H9 (cell line): ENCODE results near the gene KRT71. TPM values are rescaled to one million over a fixed set of nuclear protein-coding genes. Genes with fewer than 3 reads are reported as not detected.
"Not testable (repeated sequence)": the region's sequence is repeated elsewhere in the genome, so short reads cannot be mapped to it uniquely, and the experiment has no call there.

Experiments used
- DNase-seq: peaks from one replicate; pipeline ENCODE4 v3.0.0-alpha.2; 2017
- H2AFZ ChIP-seq: one replicate; pipeline ENCODE4 v1.6.1; 2013; ENCODE audit warnings: mild to moderate bottlenecking, low read length, control low read depth, moderate library complexity
- H2AK5ac ChIP-seq: 2 replicates; pipeline ENCODE4 v1.6.1; 2013; ENCODE audit warnings: low read length, control low read depth, mixed read lengths; ENCODE audit not compliant: insufficient read length
- H2BK120ac ChIP-seq: one replicate; pipeline ENCODE4 v1.6.1; 2013; ENCODE audit warnings: low read depth, mild to moderate bottlenecking, low read length, control low read depth, inconsistent platforms; ENCODE audit not compliant: poor library complexity, severe bottlenecking
- H2BK12ac ChIP-seq: 2 replicates; pipeline ENCODE4 v1.6.1; 2013; ENCODE audit warnings: low read length, control low read depth, mixed read lengths, low read depth; ENCODE audit not compliant: insufficient read length
- H2BK15ac ChIP-seq: 2 replicates; pipeline ENCODE4 v1.6.1; 2013; ENCODE audit warnings: low read depth, low read length, control low read depth
- H2BK20ac ChIP-seq: one replicate; pipeline ENCODE4 v1.6.1; 2013; ENCODE audit warnings: low read depth, mild to moderate bottlenecking, low read length, control low read depth, inconsistent platforms; ENCODE audit not compliant: poor library complexity, severe bottlenecking
- H2BK5ac ChIP-seq: 2 replicates; pipeline ENCODE4 v1.6.1; 2013; ENCODE audit warnings: low read length, control low read depth, mixed read lengths; ENCODE audit not compliant: insufficient read length
- H3K14ac ChIP-seq: 2 replicates; pipeline ENCODE4 v1.6.1; 2013; ENCODE audit warnings: low read length, control low read depth; ENCODE audit not compliant: insufficient read depth
- H3K18ac ChIP-seq: 2 replicates; pipeline ENCODE4 v1.6.1; 2013; ENCODE audit warnings: low read depth, mild to moderate bottlenecking, mixed read lengths, low read length, control low read depth; ENCODE audit not compliant: insufficient read length
- H3K23ac ChIP-seq: 2 replicates; pipeline ENCODE4 v1.6.1; 2013; ENCODE audit warnings: low read length, control low read depth, mixed read lengths, low read depth; ENCODE audit not compliant: insufficient read length
- H3K23me2 ChIP-seq: 2 replicates; pipeline ENCODE4 v1.6.1; 2013; ENCODE audit warnings: low read depth, mild to moderate bottlenecking, mixed read lengths, low read length, control low read depth; ENCODE audit not compliant: insufficient read length, poor library complexity, severe bottlenecking
- H3K27ac ChIP-seq: 2 replicates; pipeline ENCODE4 v1.5.1; 2013; ENCODE audit warnings: low read length, control low read depth, mixed read lengths, low read depth; ENCODE audit not compliant: insufficient read length
- H3K27me3 ChIP-seq: 2 replicates; pipeline ENCODE4 v1.6.1; 2013; ENCODE audit warnings: low read length, control low read depth, inconsistent platforms; ENCODE audit not compliant: insufficient read depth
- H3K4ac ChIP-seq: 2 replicates; pipeline ENCODE4 v1.6.1; 2013; ENCODE audit warnings: low read depth, mild to moderate bottlenecking, control low read depth, inconsistent platforms, low read length, moderate library complexity
- H3K4me1 ChIP-seq: 2 replicates; pipeline ENCODE4 v1.6.1; 2013; ENCODE audit warnings: low read length, control low read depth, inconsistent platforms; ENCODE audit not compliant: insufficient read depth
- H3K4me2 ChIP-seq: 2 replicates; pipeline ENCODE4 v1.6.1; 2013; ENCODE audit warnings: low read length, control low read depth, mixed read lengths; ENCODE audit not compliant: insufficient read length, insufficient read depth
- H3K56ac ChIP-seq: 2 replicates; pipeline ENCODE4 v1.6.1; 2013; ENCODE audit warnings: low read depth, mild to moderate bottlenecking, mixed read lengths, low read length, control low read depth; ENCODE audit not compliant: insufficient read length
- H3K79me1 ChIP-seq: 2 replicates; pipeline ENCODE4 v1.6.1; 2013; ENCODE audit warnings: low read depth, mild to moderate bottlenecking, moderate library complexity, low read length, control low read depth, inconsistent platforms; ENCODE audit not compliant: insufficient read depth, poor library complexity, severe bottlenecking
- H3K79me2 ChIP-seq: 2 replicates; pipeline ENCODE4 v1.6.1; 2013; ENCODE audit warnings: low read length, control low read depth, inconsistent platforms; ENCODE audit not compliant: insufficient read depth
- H3K9ac ChIP-seq: 2 replicates; pipeline ENCODE4 v1.6.1; 2013; ENCODE audit warnings: low read length, control low read depth, mixed read lengths; ENCODE audit not compliant: insufficient read length; ENCODE audit errors: extremely low read depth
- H3K9me3 ChIP-seq: one replicate; pipeline ENCODE4 v1.6.1; 2013; ENCODE audit warnings: low read depth, low read length, inconsistent platforms; ENCODE audit not compliant: control insufficient read depth
- H3T11ph ChIP-seq: one replicate; pipeline ENCODE4 v1.6.1; 2013; ENCODE audit warnings: mild to moderate bottlenecking, low read length, control low read depth, inconsistent platforms
- H4K20me1 ChIP-seq: one replicate; pipeline ENCODE4 v1.6.1; 2013; ENCODE audit not compliant: control insufficient read depth, insufficient read length, insufficient read depth
- H4K5ac ChIP-seq: 2 replicates; pipeline ENCODE4 v1.6.1; 2013; ENCODE audit warnings: low read depth, mild to moderate bottlenecking, mixed read lengths, low read length, control low read depth; ENCODE audit not compliant: insufficient read length
- H4K8ac ChIP-seq: replicated peaks from 2 replicates; pipeline ENCODE4 v1.6.1; 2013; ENCODE audit warnings: low read length, control low read depth, mixed read lengths, low read depth; ENCODE audit not compliant: insufficient read length
- H4K91ac ChIP-seq: 2 replicates; pipeline ENCODE4 v1.6.1; 2013; ENCODE audit warnings: low read depth, mild to moderate bottlenecking, moderate library complexity, mixed read lengths, low read length, control low read depth; ENCODE audit not compliant: insufficient read length
- H3K27ac Mint-ChIP-seq, 3 experiments: 2 replicates in 2 of 3; 3 replicates in 1 of 3; pipeline ENCODE4 v1.8.0; 2020 to 2021; ENCODE audit warnings: mixed read lengths in 3 of 3, mild to moderate bottlenecking in 1 of 3, moderate library complexity in 1 of 3
- H3K27me3 Mint-ChIP-seq: 2 replicates; pipeline ENCODE4 v1.8.0; 2021; ENCODE audit warnings: low read depth, mild to moderate bottlenecking, moderate library complexity, mixed read lengths
- H3K36me3 Mint-ChIP-seq, 3 experiments: 2 replicates in 2 of 3; 3 replicates in 1 of 3; pipeline ENCODE4 v1.8.0; 2020 to 2021; ENCODE audit warnings: low read depth in 3 of 3, mixed read lengths in 3 of 3; ENCODE audit not compliant: insufficient read depth in 1 of 3
- H3K4me1 Mint-ChIP-seq, 2 experiments: 2 replicates each; pipeline ENCODE4 v1.8.0; 2020; ENCODE audit warnings: mixed read lengths in 2 of 2
- H3K4me3 Mint-ChIP-seq, 2 experiments: 2 replicates in 1 of 2; 3 replicates in 1 of 2; pipeline ENCODE4 v1.8.0; 2020 to 2021; ENCODE audit warnings: mild to moderate bottlenecking in 2 of 2, mixed read lengths in 2 of 2, moderate library complexity in 1 of 2
- H3K9me3 Mint-ChIP-seq, 2 experiments: 2 replicates in 1 of 2; 3 replicates in 1 of 2; pipeline ENCODE4 v1.8.0; 2020; ENCODE audit warnings: mild to moderate bottlenecking in 2 of 2, mixed read lengths in 2 of 2, moderate library complexity in 1 of 2
- WGBS: extraction: QIAGEN DNeasy Blood & Tissue Kit; methylation state at CpG from one replicate; pipeline ENCODE4 v1.1.7; 2013; ENCODE audit warnings: missing lambda C conversion rate, low lambda C conversion rate, mixed read lengths; ENCODE audit not compliant: insufficient read length; ENCODE audit errors: extremely low coverage; 5-methylcytosine and 5-hydroxymethylcytosine counted together
- total RNA-seq: library from RNA; stranded (reverse); gene quantifications from 2 replicates; pipeline ENCODE4 v1.2.1, GENCODE V29; 2021
- TF ChIP-seq, protein P1 (sequence below): fragments of 200-600 bp; sonication (generic); conservative IDR thresholded peaks from 3 replicates; pipeline ENCODE4 v1.8.0; 2021; ENCODE audit warnings: antibody characterized with exemption, mild to moderate bottlenecking

Gene KRT71
- total RNA-seq, 1 experiment from 2014 or later = not detected

DNA sequence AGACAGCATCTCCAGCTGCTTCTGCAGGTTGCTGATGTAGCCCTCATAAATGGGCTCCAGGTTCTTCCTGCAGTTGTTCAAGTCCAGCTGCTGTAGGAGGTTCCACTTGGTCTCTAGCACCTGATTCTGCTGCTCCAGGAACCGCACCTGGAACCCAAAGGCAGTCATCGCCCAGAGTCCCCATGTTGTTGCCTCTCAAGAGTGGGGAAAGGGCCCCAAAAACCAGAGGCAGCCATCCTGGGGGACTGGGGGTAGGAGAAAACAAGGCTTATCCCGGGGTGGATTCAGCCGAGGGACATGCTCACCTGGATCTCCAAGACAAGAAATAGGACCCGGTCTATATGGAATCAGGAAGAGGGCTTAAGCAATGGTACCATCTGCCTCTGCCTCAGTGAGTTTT lies 46.0 kb upstream of the KRT71 start:
- Histone ChIP-seq H4K8ac (no peak overlapping the region), H3T11ph (no peak overlapping the region), H4K91ac (no peak overlapping the region), H3K23ac (no peak overlapping the region), H3K4me1 (no peaks in the 10 kb centered on the region), H3K9me3 (no peaks in the 10 kb centered on the region), H3K79me1 (no peaks in the 10 kb centered on the region), H3K18ac (no peak overlapping the region), H3K4me2 (no peak overlapping the region), H3K79me2 (no peaks in the 10 kb centered on the region), H3K14ac (no peak overlapping the region), H2BK5ac (no peak overlapping the region), H2AK5ac (no peak overlapping the region), H3K9ac (no peak overlapping the region), H2AFZ (no peak overlapping the region), H2BK20ac (no peak overlapping the region), H2BK120ac (no peak overlapping the region), H3K27me3 (no peaks in the 10 kb centered on the region), H3K27ac (no peak overlapping the region), H4K20me1 (no peaks in the 10 kb centered on the region), H3K4ac (no peak overlapping the region), H2BK12ac (no peak overlapping the region), H2BK15ac (no peak overlapping the region), H4K5ac (no peak overlapping the region), H3K23me2 (no peaks in the 10 kb centered on the region), H3K56ac (no peak overlapping the region)
- H3K4me3 Mint-ChIP-seq = no peak overlapping the region
- H3K4me1 Mint-ChIP-seq = no peaks in the 10 kb centered on the region
- peaks cover 31% of the 10 kb centered on the region for H3K27me3 Mint-ChIP-seq
- H3K9me3 Mint-ChIP-seq = no peaks in the 10 kb centered on the region; a peak in 1 of 5 replicates
- no peak overlapping the region for H3K27ac Mint-ChIP-seq
- no CpG with 5 or more reads among the region's 5 CpGs for WGBS
- TF ChIP-seq, protein P1, sequence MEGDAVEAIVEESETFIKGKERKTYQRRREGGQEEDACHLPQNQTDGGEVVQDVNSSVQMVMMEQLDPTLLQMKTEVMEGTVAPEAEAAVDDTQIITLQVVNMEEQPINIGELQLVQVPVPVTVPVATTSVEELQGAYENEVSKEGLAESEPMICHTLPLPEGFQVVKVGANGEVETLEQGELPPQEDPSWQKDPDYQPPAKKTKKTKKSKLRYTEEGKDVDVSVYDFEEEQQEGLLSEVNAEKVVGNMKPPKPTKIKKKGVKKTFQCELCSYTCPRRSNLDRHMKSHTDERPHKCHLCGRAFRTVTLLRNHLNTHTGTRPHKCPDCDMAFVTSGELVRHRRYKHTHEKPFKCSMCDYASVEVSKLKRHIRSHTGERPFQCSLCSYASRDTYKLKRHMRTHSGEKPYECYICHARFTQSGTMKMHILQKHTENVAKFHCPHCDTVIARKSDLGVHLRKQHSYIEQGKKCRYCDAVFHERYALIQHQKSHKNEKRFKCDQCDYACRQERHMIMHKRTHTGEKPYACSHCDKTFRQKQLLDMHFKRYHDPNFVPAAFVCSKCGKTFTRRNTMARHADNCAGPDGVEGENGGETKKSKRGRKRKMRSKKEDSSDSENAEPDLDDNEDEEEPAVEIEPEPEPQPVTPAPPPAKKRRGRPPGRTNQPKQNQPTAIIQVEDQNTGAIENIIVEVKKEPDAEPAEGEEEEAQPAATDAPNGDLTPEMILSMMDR = no peak
- H3K36me3 Mint-ChIP-seq = no peaks in the 10 kb centered on the region
- peak; percentile 15 for DNase-seq

DNA sequence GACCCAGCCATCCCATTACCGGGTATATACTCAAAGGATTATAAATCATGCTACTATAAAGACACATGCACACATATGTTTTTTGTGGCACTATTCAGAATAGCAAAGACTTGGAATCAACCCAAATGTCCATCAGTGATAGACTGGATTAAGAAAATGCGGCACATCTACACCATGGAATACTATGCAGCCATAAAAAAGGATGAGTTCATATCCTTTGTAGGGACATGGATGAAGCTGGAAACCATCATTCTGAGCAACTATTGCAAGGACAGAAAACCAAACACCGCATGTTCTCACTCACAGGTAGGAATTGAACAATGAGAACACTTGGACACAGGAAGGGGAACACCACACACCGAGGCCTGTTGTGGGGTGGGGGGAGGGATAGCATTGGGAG lies 41.3 kb upstream of the KRT71 start:
- not testable (repeated sequence) for H4K5ac ChIP-seq

More for the DNA sequence above, 41.3 kb upstream of the KRT71 start:
- H3K4me1 ChIP-seq, H2BK120ac ChIP-seq, H3T11ph ChIP-seq, H2BK20ac ChIP-seq, DNase-seq, H3K27ac Mint-ChIP-seq, H3K23me2 ChIP-seq, H3K79me1 ChIP-seq, H3K18ac ChIP-seq, H3K4me2 ChIP-seq, H4K20me1 ChIP-seq, H3K56ac ChIP-seq, H2AK5ac ChIP-seq, H3K27ac ChIP-seq, H2AFZ ChIP-seq, H4K8ac ChIP-seq, H3K79me2 ChIP-seq, H2BK12ac ChIP-seq, H2BK5ac ChIP-seq, H3K4me3 Mint-ChIP-seq, H3K27me3 ChIP-seq, H3K4ac ChIP-seq, H3K14ac ChIP-seq, H4K91ac ChIP-seq, H3K23ac ChIP-seq, H2BK15ac ChIP-seq, H3K9ac ChIP-seq, H3K4me1 Mint-ChIP-seq: not testable (repeated sequence)
- peaks cover 15% of the 10 kb centered on the region for H3K9me3 ChIP-seq
- peaks cover 28% of the 10 kb centered on the region for H3K27me3 Mint-ChIP-seq
- H3K9me3 Mint-ChIP-seq = peaks cover 26 to 38% of the 10 kb centered on the region in 2 experiments
- H3K36me3 Mint-ChIP-seq = peaks cover 3 to 13% (median 11%) of the 10 kb centered on the region in 3 experiments
- WGBS = no CpG with 5 or more reads among the region's 4 CpGs
